Measurements from ENCODE around the gene CYP26B1.

Gene CYP26B1

GRCh38 chr2:72140621-72140960 lies 7.1 kb downstream of the CYP26B1 start:
- no peak for DNase-seq

- DNase-seq = no peak
Observed at GRCh38 chr2:72139874-72140620, 7.6 kb downstream of the CYP26B1 start.

- no peak for DNase-seq
Observed at GRCh38 chr2:72139471-72139873, 8.2 kb downstream of the CYP26B1 start.

- DNase-seq = no peak
Observed at GRCh38 chr2:72138921-72139381, 8.7 kb downstream of the CYP26B1 start.

- DNase-seq = no peak
Observed at GRCh38 chr2:72138011-72138881, 9.4 kb downstream of the CYP26B1 start.

GRCh38 chr2:72137498-72138010 lies 10.1 kb downstream of the CYP26B1 start:
- DNase-seq = peak; percentile 43

- no peak for DNase-seq
Observed at GRCh38 chr2:72136933-72137497, 10.6 kb downstream of the CYP26B1 start.

GRCh38 chr2:72136331-72136730 lies 11.3 kb downstream of the CYP26B1 start:
- DNase-seq = no peak

GRCh38 chr2:72135921-72136320 lies 11.7 kb downstream of the CYP26B1 start:
- no peak for DNase-seq

- DNase-seq = no peak
Observed at GRCh38 chr2:72134997-72135800, 12.5 kb downstream of the CYP26B1 start.

GRCh38 chr2:72134408-72134996 lies 13.2 kb downstream of the CYP26B1 start:
- no peak for DNase-seq

- no peak for DNase-seq
Observed at GRCh38 chr2:72133721-72134407, 13.8 kb downstream of the CYP26B1 start.

- DNase-seq = no peak
Observed at GRCh38 chr2:72132981-72133720, 14.5 kb downstream of the CYP26B1 start.

- no peak for DNase-seq
Observed at GRCh38 chr2:72131916-72132841, 15.5 kb downstream of the CYP26B1 start.

- DNase-seq = no peak
Observed at GRCh38 chr2:72131371-72131891, 16.2 kb downstream of the CYP26B1 start.

- peak; percentile 58 for DNase-seq
Observed at GRCh38 chr2:72130659-72131360, 16.9 kb downstream of the CYP26B1 start.

GRCh38 chr2:72129681-72130340 lies 17.9 kb downstream of the CYP26B1 start:
- DNase-seq = peak; percentile 71

- no peak for DNase-seq
Observed at GRCh38 chr2:72128843-72129227, 18.8 kb downstream of the CYP26B1 start.
